Measurements from ENCODE around the gene MED12L.

The MED12L gene

GRCh38 chr3:151199554-151200438 lies 114.3 kb downstream of the MED12L start:
- DNase-seq, result no peak
- intact Hi-C loops (cut with DNase I), result no loop called here

- no peak for DNase-seq
- intact Hi-C loops (cut with DNase I), result no loop called here
These were observed 115.1 kb downstream of the MED12L start for GRCh38 chr3:151200586-151200985.

DNA sequence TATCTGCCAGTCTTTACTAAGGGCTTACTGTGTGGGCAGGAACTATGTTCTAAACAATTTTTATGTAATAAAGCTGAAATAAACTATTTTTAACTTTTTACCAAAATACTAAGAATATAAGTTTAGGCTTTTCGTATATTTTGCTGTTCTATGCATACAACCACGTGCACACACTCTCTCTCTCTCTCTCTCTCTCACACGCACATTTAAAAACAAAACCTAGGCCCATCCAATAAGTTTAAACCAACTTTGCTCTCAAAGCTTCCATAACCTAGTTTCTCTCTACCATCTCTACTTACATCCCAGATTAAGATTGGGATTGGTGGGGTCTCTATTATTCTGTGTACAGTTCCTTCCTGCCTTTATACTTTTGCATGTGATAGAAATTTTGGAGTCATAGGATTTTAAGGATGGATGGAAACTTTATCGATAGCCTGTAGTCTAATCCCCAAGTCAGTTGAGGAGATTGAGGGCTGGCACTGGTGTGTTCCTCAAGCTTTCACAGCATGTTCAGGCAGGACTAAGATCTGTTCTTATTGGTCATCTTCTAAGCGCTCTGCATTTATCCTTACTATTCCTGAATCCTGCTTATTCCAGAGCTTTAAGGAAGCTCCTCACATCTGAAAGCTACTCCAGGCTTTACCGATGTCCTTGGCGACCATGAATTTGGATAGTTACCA lies 115.7 kb downstream of the MED12L start:
- DNase-seq, result no peak
- intact Hi-C loops (cut with DNase I), result no loop called here

- no peak for DNase-seq
- intact Hi-C loops (cut with DNase I), result no loop called here
These were observed 117.6 kb downstream of the MED12L start, which contains the start of gene GPR171 for GRCh38 chr3:151203051-151203420. GPR171 (minus strand) TSS chr3:151203216; CDS start chr3:151199386, 3,830 bp downstream.

GRCh38 chr3:151204530-151205402 lies 119.3 kb downstream of the MED12L start:
- DNase-seq, result no peak
- intact Hi-C loops (cut with DNase I), result no loop called here

GRCh38 chr3:151205482-151205881 lies 120.0 kb downstream of the MED12L start:
- no peak for DNase-seq
- intact Hi-C loops (cut with DNase I), result no loop called here

GRCh38 chr3:151206201-151206600 lies 120.7 kb downstream of the MED12L start:
- intact Hi-C loops (cut with DNase I), result no loop called here
- DNase-seq, result no peak

DNA sequence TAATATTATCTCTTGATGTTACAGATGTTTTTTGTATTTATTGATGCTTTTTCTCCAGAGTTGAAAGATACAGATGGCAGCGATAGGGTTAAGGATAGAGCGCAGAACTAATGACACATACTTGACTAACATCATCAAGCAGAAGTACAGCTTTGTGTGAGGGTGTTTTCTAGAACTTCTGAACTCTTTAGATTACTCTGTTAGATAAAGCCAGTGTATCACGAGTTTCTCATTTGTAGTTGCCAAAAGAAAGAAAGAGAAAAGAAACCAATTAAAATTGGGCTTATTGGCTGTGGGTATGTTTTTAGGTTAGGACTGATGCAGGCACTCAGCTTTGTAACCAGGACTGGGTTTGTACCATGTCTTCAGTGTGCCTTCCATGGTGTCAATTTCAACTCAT lies 124.2 kb downstream of the MED12L start:
- intact Hi-C loops (cut with DNase I), result no loop called here

GRCh38 chr3:151210676-151211381 lies 125.4 kb downstream of the MED12L start:
- DNase-seq, result no peak
- intact Hi-C loops (cut with DNase I), result no loop called here

More for the DNA sequence above, 124.2 kb downstream of the MED12L start:
- no peak for DNase-seq

DNA sequence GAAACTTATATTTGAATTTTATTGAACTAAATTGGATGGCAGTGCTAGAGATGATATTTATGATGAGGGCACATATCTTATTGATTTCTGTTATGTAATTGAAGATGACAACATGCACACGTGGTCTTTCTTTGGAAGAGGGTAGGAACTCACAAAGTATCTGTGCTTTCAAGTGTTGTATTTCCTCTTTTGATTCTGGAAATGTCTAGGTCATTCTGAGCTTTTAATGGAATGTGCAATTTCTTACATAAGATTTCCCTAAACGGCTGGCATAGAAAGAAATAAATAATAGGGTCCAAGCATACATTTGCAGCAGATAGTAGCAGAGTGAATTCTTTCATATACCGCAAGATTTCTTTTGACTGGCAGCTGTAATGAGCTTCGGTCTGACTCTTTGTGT lies 127.7 kb downstream of the MED12L start:
- DNase-seq, result no peak
- intact Hi-C loops (cut with DNase I), result no loop called here

DNA sequence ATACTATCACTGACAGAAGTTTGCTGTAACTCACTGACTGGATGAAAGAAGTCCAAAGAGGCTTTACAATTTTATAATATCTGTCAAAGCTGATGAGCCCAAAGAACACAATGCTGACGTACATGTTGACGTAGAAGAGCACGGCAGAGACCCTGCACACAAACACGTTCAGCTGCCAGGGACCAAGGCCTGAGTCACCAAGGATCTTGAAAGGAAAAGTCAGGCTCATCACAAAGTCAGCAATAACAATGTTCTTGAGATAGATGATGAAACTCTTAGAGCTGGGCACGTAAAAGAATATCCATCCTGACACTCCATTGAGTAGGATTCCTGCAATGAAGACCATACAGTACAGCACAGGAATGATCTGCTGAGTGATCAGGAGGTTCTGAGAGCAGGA lies 128.4 kb downstream of the MED12L start:
- no peak for DNase-seq
- intact Hi-C loops (cut with DNase I), result no loop called here

DNA sequence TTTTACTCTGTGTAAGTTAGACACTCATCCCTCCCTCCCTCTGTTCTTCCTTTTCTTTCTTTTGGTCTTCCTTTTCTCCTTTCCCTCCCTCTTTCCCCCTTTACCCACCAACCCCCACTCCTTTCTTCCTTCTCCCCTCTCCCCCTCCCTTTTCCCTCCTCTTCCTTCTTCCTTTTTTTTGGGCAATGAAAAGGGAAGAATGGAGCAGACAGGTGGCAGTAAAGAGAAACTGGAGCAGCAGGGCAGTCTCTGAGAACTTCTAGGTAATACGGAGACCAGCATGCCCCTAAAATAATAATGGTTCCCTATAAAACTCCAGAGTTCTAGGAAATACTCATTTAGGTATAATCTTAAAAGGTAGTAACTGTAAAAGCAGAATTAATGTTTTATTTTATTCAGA lies 129.0 kb downstream of the MED12L start:
- DNase-seq, result no peak
- intact Hi-C loops (cut with DNase I), result no loop called here

DNA sequence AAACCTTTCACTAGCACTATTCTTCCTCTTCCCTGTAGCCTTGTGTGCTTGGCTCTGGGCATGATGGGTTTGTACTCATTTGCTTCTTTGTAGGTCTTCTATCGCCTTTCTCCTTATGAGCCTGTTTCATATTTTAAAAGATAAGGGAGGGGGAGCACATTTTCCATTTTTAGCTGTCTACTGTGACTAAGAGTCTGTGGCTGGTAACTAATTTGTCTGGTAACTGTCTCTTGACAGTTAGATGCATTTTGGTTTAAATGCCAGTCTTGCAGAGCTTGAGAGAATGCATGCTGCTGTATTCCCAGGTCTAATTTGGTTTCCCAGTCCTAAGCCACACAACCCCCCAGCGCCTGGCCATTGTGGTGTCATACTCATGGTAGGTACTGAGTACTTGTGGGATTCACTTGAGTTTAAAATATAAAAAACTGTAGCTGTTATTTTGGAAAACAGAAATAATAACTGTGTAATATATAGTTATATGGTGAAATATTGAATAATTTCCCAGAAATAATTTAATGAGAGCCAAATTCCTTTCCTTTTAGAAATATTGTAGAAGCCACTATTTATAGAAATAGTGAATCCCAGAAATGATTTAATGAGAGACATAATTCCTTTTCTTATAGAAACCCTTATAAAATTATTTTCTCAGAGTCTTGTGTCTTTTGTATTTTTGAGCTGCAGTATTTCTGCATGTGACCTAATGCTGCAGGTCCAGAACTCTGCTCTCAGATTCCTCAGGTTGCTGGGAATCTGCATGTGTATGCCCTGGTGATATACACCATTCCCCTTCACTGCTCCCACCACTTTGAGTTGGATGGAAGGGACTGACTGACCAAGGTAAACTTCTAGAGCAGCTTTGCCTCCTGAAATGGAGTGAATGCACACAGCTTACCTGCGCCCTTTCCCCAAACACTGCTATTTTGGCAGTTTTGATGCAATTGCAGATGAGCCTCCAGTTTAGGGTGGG lies 131.5 kb downstream of the MED12L start:
- intact Hi-C loops (cut with DNase I), result no loop called here
- DNase-seq, result no peak

DNA sequence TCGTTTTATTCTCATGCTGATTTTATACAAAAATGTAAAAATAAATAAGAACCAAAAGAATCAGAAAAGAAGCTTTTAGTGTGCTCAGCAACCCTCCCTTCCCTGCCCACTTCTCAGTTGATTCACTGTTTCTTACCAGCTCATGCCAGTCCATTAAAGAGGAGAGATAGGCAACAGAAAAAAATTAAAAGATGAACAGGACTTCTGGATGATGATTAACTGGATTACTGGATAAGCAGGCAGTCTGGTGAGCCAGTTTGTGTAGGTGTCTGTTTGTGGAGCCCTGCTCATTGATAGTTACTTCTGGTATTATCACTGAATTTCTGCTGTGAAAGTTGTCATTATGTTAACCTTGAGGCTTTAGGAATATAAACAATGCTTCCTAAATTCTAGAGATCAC lies 132.7 kb downstream of the MED12L start:
- intact Hi-C loops (cut with DNase I), result no loop called here

GRCh38 chr3:151219056-151219455 lies 133.6 kb downstream of the MED12L start:
- DNase-seq, result no peak
- intact Hi-C loops (cut with DNase I), result no loop called here

More for the DNA sequence above, 132.7 kb downstream of the MED12L start:
- no peak for DNase-seq

GRCh38 chr3:151224268-151224866 lies 138.9 kb downstream of the MED12L start:
- no peak for DNase-seq
- intact Hi-C loops (cut with DNase I), result no loop called here
